Activated CD4-positive, alpha-beta T cell treated with anti-CD3 and anti-CD28 coated beads, Interleukin-2, amount 50 U/mL, for 24 hours (primary cell): Measurements from ENCODE around the gene TNIP1.

Source experiments
- DNase-seq, 2 donors: peaks; one replicate each; pipeline ENCODE4 v3.0.0-alpha.2; 2020; ENCODE audit warnings: low read depth in 1 of 2, low spot score in 1 of 2

The TNIP1 gene

GRCh38 chr5:151047814-151048425 lies 32.9 kb downstream of the TNIP1 start:
- DNase-seq: peak in 1 of 2 donors; percentile 28

GRCh38 chr5:151042453-151043093 lies 38.3 kb downstream of the TNIP1 start:
- no peak for DNase-seq

GRCh38 chr5:151041577-151042268 lies 39.1 kb downstream of the TNIP1 start:
- DNase-seq: no peak

GRCh38 chr5:151040211-151040747 lies 40.6 kb downstream of the TNIP1 start:
- DNase-seq: no peak

- DNase-seq: no peak
These were observed 41.2 kb downstream of the TNIP1 start for GRCh38 chr5:151039665-151040064.

- DNase-seq: peak in 1 of 2 donors; percentile 27
These were observed 42.0 kb downstream of the TNIP1 start for GRCh38 chr5:151038801-151039238.

- DNase-seq: no peak
These were observed 42.5 kb downstream of the TNIP1 start for GRCh38 chr5:151038412-151038745.

- no peak for DNase-seq
These were observed 43.0 kb downstream of the TNIP1 start for GRCh38 chr5:151037561-151038411.

GRCh38 chr5:151036556-151036955 lies 44.3 kb downstream of the TNIP1 start:
- DNase-seq: no peak

- no peak for DNase-seq
These were observed 46.1 kb downstream of the TNIP1 start for GRCh38 chr5:151034422-151035379.

- no peak for DNase-seq
These were observed 47.5 kb downstream of the TNIP1 start for GRCh38 chr5:151033217-151033934.

GRCh38 chr5:151031554-151031953 lies 49.3 kb downstream of the TNIP1 start:
- no peak for DNase-seq

GRCh38 chr5:151030379-151030778 lies 50.5 kb downstream of the TNIP1 start:
- DNase-seq: no peak

GRCh38 chr5:151030056-151030336 lies 50.8 kb downstream of the TNIP1 start:
- no peak for DNase-seq

GRCh38 chr5:151029179-151030055 lies 51.4 kb downstream of the TNIP1 start:
- DNase-seq: no peak

- DNase-seq: no peak
These were observed 52.1 kb downstream of the TNIP1 start for GRCh38 chr5:151028717-151029116.

- no peak for DNase-seq
These were observed 52.8 kb downstream of the TNIP1 start for GRCh38 chr5:151027961-151028479.

GRCh38 chr5:151026679-151027078 lies 54.2 kb downstream of the TNIP1 start:
- DNase-seq: no peak

GRCh38 chr5:151026088-151026487 lies 54.7 kb downstream of the TNIP1 start:
- DNase-seq: no peak
